Hippocampal formation (tissue), 2 donors: Measurements from ENCODE around the gene SMIM45.

Experiments
- DNase-seq, 2 donors: peaks; one replicate each; lab custom pipeline; 2025; lab: John Stamatoyannopoulos, UW

The SMIM45 gene

GRCh38 chr22:42001121-42001520 lies 49.2 kb downstream of the SMIM45 start:
- no peak for DNase-seq

- DNase-seq: no peak
Measured at GRCh38 chr22:42001706-42002105, 49.8 kb downstream of the SMIM45 start.

- DNase-seq: no peak
Measured at GRCh38 chr22:42007922-42008321, 56.0 kb downstream of the SMIM45 start.
